Activated CD8-positive, alpha-beta memory T cell treated with anti-CD3 and anti-CD28 coated beads, Interleukin-2, amount 50 U/mL, for 4 hours (primary cell): ENCODE data around the gene NIN.

ENCODE experiments used
- DNase-seq: peaks from one replicate; pipeline ENCODE4 v3.0.0-alpha.2; 2020

Gene NIN

DNA sequence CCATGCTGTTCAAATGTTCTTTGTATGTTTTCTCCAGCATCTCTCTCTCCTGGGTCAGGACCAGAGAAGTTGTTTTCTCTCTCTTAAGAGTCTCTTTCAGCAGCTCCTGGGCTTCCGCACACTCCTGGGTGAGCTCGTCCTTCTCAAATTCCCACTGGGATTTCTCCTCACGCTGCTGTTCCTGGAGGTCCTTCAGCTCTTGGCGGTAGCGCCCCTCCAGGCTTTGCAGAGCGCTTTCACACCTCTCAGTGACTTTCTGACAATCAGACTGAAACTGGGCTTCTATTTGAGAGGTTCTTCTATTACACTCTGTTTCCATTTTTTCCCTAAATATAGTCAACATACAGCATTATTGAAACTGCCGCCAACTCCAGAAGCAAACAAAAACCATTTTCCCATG lies 72.7 kb downstream of the NIN start:
- no peak for DNase-seq

DNA sequence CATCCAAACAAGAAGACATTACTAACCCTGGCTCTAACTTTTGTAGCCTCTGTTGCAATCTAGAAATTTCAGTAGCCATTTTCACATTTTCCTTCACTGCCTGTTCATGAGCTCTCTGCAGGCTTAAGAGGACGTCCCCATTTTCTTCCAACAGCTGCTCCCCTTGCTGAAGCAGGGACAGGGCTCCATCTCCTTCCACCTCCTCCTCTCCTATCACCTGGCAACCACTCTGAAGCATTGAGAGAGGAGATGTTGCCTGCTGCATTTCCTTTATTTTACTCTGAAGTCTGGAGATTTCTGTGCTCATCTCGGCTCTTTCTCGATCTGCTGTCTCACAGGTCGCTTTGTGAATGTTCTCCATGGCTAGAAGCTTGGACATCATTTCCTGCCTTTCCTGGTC lies 73.3 kb downstream of the NIN start:
- DNase-seq: no peak

DNA sequence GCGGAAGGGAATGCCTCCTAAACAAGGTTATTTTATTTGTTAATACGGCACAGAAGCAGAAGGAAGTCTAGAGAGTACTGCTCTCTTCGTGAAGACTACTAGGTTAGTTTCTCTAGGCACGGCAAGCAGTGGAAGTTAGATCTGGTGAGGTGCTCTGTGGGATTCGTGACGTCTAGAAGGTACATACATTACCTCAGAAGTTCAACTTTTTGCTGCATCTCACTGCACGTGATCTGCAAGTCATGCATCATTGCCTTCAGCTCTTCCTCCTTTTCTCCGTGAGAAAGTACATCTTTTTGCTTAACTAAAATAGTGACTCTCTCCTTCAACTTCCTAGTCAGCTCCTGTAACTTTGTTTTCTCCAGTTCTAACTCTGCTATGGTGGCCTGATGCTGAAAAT lies 74.7 kb downstream of the NIN start:
- no peak for DNase-seq

DNA sequence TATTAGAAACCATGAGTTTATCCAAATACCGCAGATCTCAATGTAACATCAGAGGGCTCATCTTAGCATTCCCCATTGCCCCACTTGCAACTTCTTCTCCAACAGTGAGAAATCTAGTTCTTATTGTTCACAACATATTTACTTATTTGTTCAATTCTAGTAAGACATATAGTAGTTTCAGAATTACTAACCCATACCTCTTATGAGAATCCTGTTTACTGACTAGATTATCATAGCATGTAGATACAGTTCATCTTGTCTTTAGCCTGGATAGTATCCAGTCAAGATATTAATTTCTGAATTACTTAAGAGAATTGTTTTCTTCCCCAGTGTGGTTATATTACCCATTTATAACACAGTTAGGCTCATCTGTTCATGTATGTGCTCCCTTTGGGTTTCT lies 80.6 kb downstream of the NIN start:
- no peak for DNase-seq

DNA sequence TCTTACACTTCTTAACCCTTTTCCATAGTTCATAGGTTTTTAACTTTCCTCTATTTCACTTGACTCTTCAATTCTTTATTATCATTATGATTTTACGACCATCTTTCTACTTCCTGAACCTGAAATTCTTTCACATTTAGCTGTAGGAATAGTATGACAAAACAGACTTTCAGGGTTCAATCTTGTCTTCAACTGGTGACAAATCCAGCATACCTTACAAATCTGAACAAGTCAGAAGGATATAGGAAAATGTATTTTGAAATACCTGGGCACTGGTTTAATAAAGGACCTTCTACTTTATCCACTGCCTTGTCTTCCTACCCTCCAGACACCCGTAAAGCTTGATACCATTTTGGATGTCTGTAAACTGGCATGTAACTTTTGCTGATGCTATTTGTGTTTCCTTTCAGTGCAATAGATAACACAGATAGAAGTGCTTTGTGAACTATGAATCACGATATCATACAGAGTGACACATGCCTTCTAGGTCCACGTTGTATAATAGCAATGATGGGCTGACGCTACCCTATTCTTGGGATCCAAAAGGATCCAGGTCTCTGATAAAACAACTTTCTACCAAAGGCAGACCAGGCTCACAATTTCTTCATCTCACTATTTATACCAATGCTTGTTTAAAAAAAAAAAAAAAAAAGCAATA lies 85.4 kb downstream of the NIN start:
- DNase-seq: no peak

DNA sequence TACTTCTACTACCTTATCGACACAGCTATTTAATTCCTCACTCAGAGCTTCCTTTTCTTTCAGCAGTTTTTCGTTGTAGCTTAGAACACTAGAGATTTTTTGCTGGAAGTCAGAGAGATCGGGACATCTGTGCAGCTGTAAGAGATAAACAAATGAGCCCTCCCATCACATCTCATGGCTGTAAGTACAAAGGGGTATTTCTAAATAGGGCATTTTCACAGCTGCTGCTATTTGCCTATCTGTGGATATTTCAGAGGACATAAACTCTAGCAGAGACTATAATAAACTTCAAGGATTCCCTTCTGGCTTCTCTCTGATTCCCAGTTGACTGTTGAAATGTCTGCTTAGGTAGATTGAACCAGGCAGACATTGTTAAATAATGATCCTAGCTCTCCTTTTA lies 86.7 kb downstream of the NIN start:
- no peak for DNase-seq

DNA sequence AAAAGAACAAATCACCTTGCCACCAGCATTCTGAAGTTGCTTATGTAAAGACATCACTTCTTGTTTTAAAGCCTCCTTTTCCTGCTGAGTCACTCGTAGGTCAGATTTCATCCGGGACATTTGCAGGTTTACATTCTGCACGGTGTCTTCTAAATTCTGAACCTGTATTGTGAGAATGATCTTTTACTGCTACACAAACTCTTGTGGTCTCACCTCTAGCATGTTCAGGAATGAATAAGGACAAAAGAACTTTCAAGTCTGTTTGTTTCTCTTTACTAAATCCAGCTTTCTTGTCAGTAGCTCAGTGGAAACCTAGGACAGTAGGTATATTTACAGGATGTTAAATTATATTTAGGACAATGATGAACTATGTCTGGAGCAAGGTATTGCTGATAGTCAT lies 89.4 kb downstream of the NIN start:
- DNase-seq: no peak

DNA sequence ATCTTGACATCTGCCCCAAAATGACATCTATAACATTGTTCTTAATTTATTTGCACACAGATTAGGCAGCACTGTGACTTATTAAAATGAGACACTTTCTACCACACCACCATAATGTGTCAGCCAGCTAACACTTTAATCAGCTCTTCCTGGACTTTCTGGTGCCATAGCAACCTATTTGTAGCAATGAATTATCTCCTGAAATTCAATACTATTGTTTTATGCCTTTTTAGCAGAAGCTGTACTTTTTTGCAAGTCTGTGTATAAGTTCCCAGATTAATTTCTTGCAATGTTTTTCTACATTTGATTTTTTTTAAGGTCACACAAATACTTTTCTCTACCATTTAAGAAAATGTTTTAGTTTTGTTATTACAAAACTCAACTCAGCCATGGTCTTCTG lies 90.1 kb downstream of the NIN start:
- no peak for DNase-seq

DNA sequence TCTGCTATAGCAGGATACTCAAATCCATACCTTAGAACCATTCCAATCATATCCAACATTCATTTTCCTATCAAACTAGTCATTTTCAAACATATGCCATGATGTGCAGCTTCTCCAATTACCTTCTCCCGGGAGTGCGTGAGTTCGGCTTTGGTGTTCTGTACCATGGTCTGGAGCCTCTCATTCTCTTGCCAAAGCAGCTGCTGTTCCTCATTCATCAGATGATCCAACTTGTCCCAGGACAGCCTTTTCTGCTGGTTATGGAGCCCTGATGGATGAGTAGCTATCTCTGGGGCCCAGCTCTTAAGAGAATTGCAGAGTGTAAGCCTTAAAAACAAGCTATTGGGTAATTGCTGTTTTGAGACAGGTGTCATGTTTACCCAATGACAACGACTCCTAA lies 91.8 kb downstream of the NIN start:
- DNase-seq: no peak

DNA sequence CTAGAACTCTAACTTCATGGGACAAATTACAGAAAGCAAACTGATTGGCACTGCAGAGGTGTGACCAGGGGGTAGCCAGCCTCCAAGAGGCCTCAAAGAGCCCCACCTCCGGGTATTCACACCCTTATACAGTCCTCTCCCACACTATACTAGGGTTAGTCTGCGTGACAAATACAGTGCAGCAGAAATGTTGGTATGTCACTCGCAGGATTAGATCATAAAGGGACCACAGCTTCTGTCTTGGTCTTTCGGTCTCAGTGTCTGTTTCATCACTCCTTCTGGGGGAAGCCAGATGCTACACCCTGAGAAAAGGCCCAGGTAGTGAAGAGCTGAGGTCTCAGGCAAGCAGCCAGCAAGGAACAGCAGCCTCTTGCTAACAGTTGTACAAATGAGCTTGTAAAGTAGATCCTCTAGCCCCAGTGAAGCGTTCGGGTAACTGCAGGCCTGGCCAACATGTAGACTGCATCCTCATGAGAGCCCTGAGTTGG lies 94.0 kb downstream of the NIN start:
- DNase-seq: no peak

DNA sequence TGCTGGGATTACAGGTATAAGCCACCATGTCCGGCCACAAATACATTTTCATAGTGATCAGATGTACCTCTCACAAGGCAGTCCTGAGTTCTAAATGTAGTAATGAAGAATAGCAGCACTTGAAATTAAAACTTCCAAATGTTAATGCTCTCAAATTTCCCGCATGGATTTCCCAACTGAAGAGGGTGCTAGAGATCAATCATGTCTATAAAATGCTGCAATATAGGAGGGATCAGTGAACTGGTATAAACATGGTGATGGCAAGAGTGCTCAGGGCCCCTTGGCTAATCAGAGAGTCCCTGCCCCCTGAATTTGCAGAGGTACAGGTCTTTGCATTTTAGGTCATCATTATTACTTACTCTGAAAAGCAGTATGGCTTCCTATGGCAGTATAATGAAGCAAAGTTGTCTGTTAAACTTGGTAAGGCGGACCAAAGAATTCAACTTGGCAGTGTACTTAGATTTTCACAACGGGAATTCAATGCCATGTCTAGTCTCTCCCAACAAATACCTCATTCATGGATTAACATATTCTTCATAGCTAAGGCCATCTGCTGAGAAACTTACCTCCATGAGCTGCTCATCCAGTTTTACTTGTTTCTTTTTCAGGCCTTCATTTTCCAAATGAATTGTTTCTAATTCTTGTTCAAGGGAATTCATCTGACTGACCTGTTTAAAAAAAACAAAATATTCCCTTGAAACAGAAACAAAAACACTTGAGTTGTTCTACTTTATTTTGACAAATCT lies 95.8 kb downstream of the NIN start:
- DNase-seq: no peak

DNA sequence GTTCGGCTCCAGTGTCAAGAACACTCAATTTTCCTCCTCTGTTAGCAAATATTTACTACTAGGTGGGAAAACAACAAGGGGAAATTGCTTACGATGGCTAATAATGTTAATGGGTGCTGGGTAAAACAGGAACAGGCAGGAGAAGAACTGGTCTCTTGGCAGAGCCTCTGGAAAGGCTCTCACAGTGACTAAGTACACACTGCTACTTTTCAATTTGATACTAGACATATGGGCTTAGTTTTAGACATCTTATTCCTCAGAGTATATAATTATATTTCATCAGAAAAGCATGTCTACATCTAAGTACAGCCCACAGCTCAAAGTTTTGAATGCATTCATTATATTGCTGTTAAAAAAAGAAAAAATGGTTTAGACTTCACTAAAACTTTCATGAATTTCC lies 97.5 kb downstream of the NIN start:
- DNase-seq: no peak

DNA sequence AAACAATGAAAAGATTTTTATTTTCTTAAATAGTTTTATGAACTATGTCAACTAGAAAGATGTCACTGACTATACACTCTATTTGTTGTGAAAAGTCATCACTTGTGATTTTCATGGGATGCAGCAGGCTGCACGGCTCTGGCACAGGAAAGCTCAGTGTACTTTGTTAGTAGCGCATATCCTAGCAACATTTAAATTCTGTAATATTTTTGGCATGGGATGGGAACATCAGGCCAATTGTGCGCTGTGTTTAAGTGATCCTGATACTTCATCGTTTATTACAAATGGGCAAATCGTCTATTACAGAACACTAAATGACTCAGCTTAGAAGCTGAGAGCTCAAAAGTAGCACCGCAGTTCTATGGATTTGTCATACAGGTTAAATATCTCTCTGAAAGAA lies 102.1 kb downstream of the NIN start:
- DNase-seq: no peak

DNA sequence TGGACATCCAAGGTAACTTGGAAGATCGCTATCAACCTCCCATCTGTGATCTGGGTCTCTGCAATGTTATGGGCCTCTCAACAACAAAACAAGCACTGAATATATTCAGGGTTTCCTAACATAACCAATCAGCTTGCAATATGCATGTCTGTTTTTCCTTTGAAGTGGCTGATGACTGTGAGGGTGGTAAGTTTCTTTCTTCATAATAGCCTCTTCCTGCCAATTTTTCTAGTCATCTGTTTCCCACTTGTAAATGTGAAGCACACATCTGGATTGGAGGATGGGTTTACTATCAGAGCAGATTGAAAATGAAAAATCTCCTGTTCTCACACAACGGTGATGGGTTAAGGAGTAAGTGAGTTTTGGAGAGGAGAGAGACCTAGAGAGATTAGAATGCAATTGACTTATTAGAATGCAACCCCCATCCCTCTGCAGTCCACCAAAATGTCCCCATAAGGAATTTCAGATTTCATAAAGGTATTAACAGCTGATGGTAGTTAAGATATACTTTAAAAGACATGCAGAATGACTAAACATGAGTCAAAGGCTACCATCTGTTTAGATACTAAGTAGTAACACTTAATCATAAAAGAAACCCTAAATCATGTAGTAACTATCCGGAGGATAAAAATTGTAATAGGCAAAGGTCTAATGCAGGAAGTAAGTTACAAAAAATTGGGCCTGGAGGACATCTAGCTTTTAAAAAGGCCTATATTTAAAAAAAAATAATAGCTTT lies 104.4 kb downstream of the NIN start:
- no peak for DNase-seq

DNA sequence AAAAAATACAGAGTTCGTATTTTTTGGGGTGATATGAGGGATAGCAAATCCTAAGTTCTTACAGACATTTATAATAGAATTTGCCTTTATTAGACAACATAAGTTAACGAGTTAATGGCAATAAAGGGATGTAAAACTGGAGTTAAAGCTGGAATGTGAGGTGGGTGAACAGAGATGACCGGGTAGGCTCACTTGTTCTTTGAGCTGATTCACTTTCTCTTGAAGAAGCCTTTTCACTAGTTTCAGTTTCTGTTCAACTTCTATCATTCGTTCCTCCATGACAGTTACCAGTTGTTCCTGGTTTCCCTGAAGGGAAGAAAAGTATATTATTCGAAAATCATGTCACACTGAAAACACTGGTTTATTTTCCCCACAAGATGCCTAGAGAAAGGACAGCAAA lies 105.2 kb downstream of the NIN start:
- no peak for DNase-seq

DNA sequence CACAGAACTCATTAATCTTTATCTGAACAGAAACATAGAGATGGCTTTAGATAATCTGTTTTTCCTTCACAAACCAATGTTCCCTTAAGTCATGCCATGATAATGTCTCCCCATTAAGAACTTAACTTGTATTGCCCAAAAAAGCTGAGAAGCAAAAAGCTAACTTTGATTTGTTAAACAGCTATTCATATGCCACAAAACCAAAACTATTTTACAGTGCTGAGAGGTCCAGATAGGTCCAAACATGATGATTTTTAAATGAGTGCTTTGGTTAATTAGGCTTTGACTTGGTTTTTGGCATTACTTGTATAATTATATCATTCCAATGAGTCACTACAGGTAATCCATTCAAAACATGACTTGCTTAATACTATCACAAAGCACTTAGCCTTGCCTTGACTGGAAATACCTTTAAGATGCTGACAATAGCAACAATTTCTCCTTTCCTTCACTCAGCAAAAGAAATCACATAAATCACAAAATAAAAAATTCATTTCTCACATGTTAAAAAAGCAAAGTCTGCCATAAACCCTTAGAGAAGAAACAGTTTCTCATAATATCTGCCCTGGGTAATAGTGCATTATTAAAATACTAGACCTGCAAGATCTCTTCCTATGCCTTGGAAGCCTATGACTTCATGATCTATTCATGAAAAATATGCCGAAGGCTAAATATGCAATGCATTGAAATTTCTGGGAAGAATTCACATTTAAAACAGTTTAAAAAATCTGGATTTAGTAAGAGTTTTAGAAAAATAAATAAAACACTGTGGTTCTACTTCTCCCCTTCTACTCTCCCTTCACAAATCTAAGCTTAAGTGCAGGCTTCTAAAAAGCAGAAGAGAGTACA lies 110.8 kb downstream of the NIN start:
- no peak for DNase-seq

DNA sequence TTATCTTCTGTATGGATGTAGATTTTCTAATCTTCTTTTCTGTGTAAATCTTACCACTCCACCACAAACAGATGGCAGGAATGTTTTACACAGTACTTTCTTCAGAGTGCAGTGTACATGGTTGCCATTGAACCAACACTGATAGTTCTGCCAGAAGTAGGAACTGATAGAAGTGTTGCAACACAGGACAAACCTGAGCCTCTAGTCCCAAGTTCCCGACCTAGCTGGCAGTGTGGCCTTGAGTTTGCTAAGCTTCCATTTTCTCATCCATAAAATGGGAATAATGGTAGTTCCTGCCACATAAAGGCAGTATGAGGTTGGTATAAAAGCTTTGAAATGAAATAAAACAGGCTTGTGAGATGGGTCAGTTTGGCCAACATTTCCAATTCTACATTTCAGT lies 112.0 kb downstream of the NIN start:
- DNase-seq: no peak

DNA sequence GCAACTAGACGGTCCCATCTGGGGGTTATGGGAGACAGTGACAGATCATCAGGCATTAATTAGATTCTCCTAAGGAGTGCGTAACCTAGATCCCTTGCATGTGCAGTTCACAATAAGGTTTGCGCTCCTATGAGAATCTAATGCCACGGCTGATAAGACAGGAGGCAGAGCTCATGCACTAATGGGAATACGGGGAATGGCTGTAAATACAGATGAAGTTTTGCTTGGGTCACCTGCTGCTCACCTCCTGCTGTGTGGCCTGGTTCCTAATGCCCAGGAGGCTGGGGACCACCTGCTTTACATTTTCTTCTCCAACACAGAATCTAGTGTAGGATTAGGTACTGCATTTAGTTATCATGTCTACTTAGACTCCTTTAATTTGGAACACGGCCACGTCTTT lies 113.2 kb downstream of the NIN start:
- DNase-seq: no peak

DNA sequence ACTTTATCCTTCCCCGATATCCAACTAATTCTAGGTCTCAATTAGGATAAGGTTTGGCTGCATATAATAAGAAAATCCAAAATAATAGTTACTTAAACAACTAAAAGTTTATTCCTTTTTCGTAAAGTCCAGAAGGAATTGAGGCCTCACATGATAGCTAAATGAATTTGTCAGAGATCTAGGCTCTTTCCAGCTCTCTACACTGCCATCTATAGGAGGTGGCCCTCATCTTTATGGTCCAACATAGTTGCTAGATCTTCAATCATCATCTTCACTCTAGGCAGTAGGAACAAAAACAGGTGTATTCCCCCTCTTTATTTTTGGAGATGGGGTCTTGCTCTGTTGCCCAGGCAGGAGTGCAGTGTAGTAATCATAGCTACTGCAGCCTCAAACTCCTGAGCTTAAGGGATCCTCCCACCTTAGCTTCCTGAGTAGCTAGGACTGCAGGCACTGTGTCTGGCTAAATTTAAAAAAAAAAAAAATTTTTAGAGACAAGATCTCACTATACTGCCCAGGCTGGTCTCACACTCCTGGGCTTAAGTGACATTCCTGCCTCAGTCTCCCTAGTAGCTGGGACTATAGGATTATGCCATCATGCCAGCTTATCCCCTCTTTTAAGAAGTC lies 116.4 kb downstream of the NIN start:
- DNase-seq: no peak

DNA sequence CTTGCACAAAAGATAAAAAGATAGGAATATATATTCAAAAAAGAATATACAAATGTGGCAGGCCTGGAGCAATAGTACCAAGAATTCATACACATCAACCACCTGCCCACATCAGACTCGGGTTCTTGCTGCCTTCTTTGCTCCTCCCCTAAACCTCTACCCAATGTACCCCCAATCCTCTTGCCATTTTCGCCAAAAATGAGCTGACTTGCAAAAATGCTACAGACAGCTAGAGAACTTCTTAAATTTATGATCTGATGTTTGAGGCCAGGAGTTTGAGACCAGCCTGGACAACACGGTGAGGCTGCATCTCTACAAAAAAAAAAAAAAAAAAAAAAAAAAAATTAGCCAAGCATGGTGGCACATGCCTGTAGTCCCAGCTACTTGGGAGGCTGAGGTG lies 119.9 kb downstream of the NIN start:
- no peak for DNase-seq

DNA sequence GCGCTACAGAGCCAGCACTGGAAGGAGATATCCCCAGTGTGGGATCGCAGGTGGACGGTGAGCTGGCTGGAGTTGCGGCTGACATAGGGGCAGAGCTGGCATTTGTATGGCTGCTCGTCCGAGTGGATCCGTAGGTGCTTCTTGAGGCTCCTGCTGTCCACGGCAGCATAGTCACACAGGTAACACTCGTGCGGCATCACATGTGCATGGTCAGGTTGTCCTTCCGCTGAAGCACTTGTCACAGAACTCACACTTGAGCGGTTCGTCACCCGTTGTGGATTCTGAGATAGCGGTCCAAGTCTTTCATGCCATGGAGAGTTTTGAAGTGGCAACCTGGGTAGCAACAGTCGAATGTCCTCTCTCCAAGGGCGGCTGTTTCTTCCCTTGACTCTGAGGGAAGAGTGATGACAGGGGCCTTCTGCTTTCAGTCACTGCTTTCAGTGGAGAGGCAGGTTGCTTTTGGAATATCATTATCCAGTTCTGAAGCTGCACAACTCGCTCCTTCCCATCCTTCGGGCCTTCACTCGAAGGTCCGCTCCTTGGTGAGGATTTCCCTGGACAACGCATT lies 125.9 kb downstream of the NIN start:
- no peak for DNase-seq

DNA sequence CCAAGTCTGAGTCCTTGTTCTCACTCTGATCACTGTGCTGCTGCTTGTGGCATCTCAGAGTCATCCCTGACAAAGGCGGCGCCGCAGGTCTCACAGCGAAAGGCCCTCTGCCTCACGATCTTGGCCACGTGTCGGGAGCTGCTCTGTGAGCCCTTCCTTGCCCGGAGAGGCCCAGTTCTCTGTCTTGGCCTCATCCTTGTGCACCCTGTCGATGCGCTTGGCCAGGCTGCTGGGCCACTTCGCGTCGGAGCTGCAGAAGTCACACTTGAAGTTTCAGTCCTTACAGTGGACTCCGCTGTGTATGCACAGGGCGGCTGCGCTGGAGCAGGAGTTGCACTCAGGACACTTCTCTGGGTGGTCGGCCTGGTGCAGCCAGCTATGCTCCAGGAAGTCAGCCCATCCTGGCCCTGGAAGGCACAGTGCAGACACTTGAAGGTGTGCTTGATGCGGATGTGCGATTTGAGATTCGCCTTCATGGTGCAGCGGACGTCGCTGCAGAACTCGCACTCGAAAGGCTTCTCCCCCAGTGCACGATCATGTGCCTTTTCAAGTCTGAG lies 126.4 kb downstream of the NIN start:
- no peak for DNase-seq
